Activated CD4-positive, alpha-beta T cell treated with anti-CD3 and anti-CD28 coated beads, Interleukin-2, amount 50 U/mL, for 48 hours (primary cell): ENCODE measurements around the gene STARD5.
"Not testable (repeated sequence)": the region's sequence is repeated elsewhere in the genome, so short reads cannot be mapped to it uniquely, and the experiment has no call there.

Experiments
- DNase-seq, 2 experiments: peaks; one replicate each; pipeline ENCODE4 v3.0.0-alpha.2; 2020

The STARD5 gene, protein sequence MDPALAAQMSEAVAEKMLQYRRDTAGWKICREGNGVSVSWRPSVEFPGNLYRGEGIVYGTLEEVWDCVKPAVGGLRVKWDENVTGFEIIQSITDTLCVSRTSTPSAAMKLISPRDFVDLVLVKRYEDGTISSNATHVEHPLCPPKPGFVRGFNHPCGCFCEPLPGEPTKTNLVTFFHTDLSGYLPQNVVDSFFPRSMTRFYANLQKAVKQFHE

GRCh38 chr15:81323944-81324881 is at the start of gene STARD5:
STARD5 (minus strand) TSS chr15:81324141; CDS start chr15:81324099, 42 bp downstream.
- DNase-seq, result peak; percentile 99

DNA sequence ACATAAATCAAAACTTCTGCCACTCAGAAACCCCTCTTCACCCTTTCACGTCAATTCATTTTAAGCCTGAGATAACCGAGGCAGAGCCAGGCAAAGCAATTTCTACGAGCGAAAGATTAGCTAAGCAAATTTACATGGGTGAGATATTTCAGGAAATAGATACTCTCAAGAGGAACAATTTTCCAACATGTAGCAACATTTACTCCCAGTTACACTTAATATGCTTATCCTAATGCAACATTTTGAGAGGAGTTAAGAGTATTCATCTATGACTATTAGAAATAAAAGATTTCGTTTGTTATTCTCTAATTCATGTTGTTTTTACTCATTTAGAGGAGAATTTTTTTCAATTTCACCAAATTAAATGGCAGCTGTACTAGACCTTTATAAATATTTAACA is 49.2 kb upstream of the STARD5 start:
- DNase-seq, result no peak

GRCh38 chr15:81372575-81372974 is 48.6 kb upstream of the STARD5 start:
- DNase-seq, result no peak

GRCh38 chr15:81363718-81364500 is 40.0 kb upstream of the STARD5 start:
- no peak for DNase-seq

GRCh38 chr15:81363276-81363675 is 39.3 kb upstream of the STARD5 start:
- DNase-seq, result no peak

DNA sequence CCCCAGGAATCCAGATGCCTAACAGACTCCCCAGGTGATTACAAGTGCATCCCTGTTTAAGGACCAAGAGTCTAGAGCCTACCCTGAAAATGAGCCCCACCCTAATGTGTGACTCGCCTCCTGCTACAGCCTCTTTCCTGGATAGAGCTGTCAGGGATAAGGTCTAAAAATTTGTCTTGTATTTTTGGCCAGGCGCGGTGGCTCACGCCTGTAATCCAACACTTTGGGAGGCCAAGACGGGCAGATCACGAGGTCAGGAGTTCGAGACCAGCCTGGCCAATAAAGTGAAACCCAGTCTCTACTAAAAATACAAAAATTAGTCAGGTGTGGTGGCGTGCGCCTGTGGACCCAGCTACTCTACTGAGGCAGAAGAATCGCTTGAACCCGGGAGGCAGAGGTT is 38.8 kb upstream of the STARD5 start:
- DNase-seq, result no peak

DNA sequence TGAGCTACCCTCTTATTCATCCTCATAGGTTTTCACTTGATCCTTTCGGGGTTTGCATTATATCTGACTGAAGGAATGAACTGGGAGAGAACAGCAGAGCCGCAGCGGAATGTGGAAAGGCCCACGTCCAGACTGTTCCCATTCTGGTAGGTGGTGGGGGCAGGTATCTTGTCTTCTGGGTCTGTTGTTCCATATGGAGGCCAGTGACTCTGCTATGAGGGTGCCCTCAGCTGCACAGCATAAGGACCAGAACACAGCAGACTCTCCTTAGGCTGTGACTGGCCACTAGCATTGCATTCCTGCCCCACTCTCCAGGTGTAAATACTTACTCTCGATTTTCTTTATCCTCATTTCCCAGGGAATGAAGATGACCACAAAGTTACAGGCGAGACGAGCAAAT is 38.0 kb upstream of the STARD5 start:
- no peak for DNase-seq

DNA sequence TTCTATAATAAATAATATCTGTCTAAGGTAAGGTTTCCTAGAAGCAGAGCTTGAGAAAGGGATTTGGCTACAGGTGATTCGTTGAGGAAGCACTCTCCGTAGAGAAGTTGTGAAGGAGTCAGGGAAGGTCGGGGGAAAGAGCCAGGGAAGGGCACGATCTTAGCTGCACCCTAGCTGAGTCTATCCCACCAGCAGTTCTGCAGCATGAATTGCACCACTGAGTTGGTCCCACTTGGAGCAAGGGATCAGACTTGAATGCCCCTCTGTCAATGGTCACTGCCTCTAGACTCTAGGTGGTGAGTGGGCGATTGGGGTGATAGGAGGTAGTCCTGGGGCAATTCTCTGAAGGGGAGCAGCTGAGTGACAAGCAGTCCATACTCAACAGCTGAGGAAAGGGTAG is 36.5 kb upstream of the STARD5 start:
- DNase-seq, result no peak

- no peak for DNase-seq
Observed at GRCh38 chr15:81358248-81358647, 34.3 kb upstream of the STARD5 start.

DNA sequence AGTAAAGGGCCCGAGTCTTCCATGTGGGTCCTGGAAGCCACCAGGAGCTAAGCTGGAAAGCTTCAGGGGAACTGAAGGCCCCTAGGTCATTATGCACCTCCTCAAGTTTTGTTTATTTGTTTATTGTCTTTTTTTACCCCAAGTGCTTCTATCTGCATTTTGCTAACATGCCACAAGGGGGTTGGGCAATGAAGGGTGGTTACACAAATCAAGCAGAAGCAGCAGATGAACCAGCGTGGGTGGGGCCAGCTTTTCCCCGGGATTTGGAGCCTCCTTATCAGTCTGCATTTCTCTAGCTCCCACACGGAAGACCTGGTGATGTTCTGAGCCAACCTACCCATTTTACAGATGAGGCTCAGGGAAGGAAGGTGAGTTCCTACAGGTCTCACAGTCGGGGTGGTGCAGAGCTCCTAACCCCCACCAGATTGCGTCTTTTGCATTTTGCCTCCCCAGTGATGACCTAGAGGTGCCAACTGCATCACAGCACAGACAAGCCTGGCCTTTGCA is 33.3 kb upstream of the STARD5 start:
- no peak for DNase-seq

GRCh38 chr15:81356252-81356651 is 32.3 kb upstream of the STARD5 start:
- DNase-seq, result no peak

GRCh38 chr15:81351651-81352050 is 27.7 kb upstream of the STARD5 start:
- DNase-seq, result no peak

- DNase-seq, result no peak
Observed at GRCh38 chr15:81349271-81349670, 25.3 kb upstream of the STARD5 start.

DNA sequence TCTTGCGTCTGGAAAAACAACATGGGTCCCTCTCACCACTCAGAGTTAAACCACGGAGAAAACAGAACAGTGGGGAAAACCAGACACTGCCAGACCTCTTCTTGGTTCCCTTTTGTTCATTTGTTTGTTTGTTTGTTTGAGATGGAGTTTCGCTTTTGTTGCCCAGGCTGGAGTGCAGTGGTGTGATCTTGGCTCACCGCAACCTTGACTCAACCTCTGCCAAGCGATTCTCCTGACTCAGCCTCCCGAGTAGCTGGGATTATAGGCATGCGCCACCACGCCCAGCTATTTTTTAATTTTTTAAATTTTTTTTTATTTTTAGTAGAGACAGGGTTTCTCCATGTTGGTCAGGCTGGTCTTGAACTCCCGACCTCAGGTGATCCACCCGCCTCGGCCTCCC is 24.8 kb upstream of the STARD5 start:
- not testable (repeated sequence) for DNase-seq

DNA sequence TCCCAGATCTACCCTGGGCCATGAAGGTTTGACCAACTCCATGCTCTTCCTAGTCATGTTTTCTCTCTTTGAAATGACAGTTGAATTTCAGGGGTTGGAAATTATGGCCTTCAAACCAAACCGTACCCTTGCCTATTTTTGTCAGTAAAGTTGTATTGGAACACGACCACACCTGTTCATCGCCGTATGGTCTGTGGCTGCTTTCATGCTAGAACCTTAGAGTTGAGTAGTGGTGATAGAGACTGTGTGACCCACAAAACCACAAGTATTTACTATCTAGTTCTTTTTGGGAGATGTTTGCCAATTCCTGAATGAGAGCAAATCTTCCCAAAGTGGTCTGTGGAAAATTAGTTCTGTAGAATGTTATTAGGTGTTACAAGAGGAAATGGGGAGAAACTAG is 24.0 kb upstream of the STARD5 start:
- no peak for DNase-seq

GRCh38 chr15:81346611-81347010 is 22.7 kb upstream of the STARD5 start:
- DNase-seq, result no peak

GRCh38 chr15:81343371-81343770 is 19.4 kb upstream of the STARD5 start:
- no peak for DNase-seq

- DNase-seq, result no peak
Observed at GRCh38 chr15:81341351-81341750, 17.4 kb upstream of the STARD5 start.

DNA sequence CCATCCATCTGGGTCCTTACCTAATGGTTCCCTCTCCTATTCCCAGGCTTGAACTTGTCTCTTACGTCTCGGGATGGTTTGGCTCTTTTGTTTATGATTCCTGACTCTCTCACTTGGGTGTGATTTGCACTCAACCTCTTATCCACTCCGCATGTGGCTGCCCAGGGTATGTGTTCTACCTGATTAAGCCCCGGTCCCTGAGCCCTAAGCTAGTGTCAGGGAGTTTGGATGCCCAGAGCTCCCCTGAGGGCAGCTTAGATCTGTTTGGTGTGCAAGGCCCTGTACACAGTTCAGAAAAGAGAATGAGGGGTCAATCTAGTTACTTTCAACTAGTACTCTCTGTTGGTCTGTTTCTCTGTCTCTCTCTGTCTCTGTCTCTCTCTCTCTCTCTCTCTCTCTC is 15.9 kb upstream of the STARD5 start:
- no peak for DNase-seq

- DNase-seq, result no peak
Observed at GRCh38 chr15:81339321-81339720, 15.4 kb upstream of the STARD5 start.

DNA sequence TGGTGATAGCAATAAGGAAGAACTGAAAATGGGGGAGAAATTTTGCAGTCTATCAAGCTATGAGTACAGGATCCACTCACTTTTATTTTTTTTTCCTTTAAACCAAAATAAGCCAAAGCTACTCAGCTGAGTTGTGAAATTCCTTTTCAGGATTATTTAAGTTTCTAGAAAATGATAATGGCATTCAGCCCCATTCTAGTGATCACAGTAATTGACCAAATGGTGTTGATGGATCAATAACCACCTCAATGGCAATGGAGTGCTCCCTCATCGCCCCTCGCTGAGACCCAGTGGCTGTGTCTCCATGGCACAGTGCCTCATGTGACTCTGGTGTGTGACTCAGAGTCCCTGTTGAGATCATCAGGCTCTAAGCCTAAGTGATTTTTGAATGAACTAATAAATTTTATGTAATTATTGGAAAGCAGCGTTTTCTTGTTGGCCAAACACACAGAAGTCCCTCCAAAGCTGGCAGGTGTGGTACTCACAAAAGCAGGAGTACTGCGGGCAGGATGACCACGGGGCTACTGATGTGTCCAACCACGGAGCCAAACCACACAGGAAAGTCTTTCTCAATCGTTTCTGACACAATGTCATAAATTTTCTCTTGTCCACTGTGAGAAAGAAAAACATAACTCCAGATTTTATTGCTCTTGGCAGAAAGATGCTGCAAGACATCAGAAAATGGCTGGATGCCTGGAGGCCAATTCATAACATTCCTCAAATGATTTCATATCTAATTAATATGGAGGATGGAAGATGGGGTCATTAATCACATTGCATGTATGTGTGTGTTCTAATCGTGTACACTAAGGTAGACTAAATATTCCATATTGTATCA is 14.4 kb upstream of the STARD5 start:
- DNase-seq, result no peak

GRCh38 chr15:81337713-81338157 is 13.8 kb upstream of the STARD5 start:
- no peak for DNase-seq
